Measurements from ENCODE around the gene DPH3. TPM values are rescaled to one million over a fixed set of nuclear protein-coding genes. Genes with fewer than 3 reads are reported as not detected.
"Not testable (repeated sequence)": the region's sequence is repeated elsewhere in the genome, so short reads cannot be mapped to it uniquely, and the experiment has no call there.

Gene DPH3
- 10 to 100 TPM; 10.8 to 28.3 (median 15.5) TPM for total RNA-seq
- 10 to 100 TPM in 1 of 2 donors, 1 to 10 TPM in 1; 7.4 to 12.4 TPM for polyA plus RNA-seq
- long read RNA-seq, donor 1, transcript DPH3-204 (3 exons, 3,131 nt) = minor isoform, 37 of 88 reads
- long read RNA-seq, donor 1, transcript DPH3-202 (2 exons, 3,052 nt) = major isoform, 44 of 88 reads
- long read RNA-seq, donor 1, partial matches to known transcripts = 7 of 88 reads
- long read RNA-seq, donor 1, other reads (novel, unspliced or antisense) = 0 of 88 reads
- long read RNA-seq, donor 2, transcript DPH3-204 (3 exons, 3,131 nt) = major isoform, 18 of 27 reads
- long read RNA-seq, donor 2, transcript DPH3-202 (2 exons, 3,052 nt) = minor isoform, 9 of 27 reads
- long read RNA-seq, donor 2, partial matches to known transcripts = 0 of 27 reads
- long read RNA-seq, donor 2, other reads (novel, unspliced or antisense) = 0 of 27 reads
- long read RNA-seq, donor 3, transcript DPH3-204 (3 exons, 3,131 nt) = minor isoform, 16 of 39 reads
- long read RNA-seq, donor 3, transcript DPH3-202 (2 exons, 3,052 nt) = major isoform, 18 of 39 reads
- long read RNA-seq, donor 3, partial matches to known transcripts = 4 of 39 reads
- long read RNA-seq, donor 3, other reads (novel, unspliced or antisense) = 1 of 39 reads

GRCh38 chr3:16264708-16265454 is at the start of gene DPH3, which contains the start of gene OXNAD1:
DPH3 (minus strand) TSS chr3:16264943; CDS start chr3:16264876, 67 bp downstream.
OXNAD1 (plus strand) TSS chr3:16265212; CDS start chr3:16270953, 5,741 bp downstream.
- WGBS, 3 donors = 0 to 1% (median 0%) methylated on average over 61 of the region's 61 CpGs
- H3K27ac ChIP-seq = peak within 1 kb of the TSS; percentile 59 to 78
- H3K36me3 ChIP-seq = no peaks in the 10 kb centered on the region
- intact Hi-C loops (cut with DNase I) = loop anchor here in 2 of 4 donors (5.0 kb wide), 2 partner anchors 252 to 1477 kb away; partner anchors contain the start of gene TBC1D5 (in 1 of the 2)
- H3K27me3 ChIP-seq = no peaks in the 10 kb centered on the region
- H3K4me3 ChIP-seq = peak within 1 kb of the TSS; percentile 73
- peak; percentile 100 for DNase-seq
- TF ChIP-seq EP300 (IDR thresholded peaks at IDR 0.05) (no peak), CTCF (IDR thresholded peaks at IDR 0.05) (peak in 2 of 3 donors; percentile 35 to 43), POLR2A (IDR thresholded peaks at IDR 0.05) (peak; percentile 68)
- H3K4me1 ChIP-seq (ENCODE audit: insufficient read depth) = peaks cover 3% of the 10 kb centered on the region
- H3K9me3 ChIP-seq = no peaks in the 10 kb centered on the region

GRCh38 chr3:16313886-16314645 is 49.3 kb upstream of the DPH3 start:
- no peaks in the 10 kb centered on the region for H3K36me3 ChIP-seq
- intact Hi-C loops (cut with DNase I) = no loop called here
- WGBS, 3 donors = 80 to 96% (median 89%) methylated on average over 5 of the region's 5 CpGs

GRCh38 chr3:16311960-16312451 is 47.3 kb upstream of the DPH3 start:
- Histone ChIP-seq H3K9me3 (no peaks in the 10 kb centered on the region), H3K36me3 (no peaks in the 10 kb centered on the region), H3K4me3 (no peak overlapping the region), H3K4me1 (ENCODE audit: insufficient read depth) (no peaks in the 10 kb centered on the region), H3K27ac (no peak overlapping the region), H3K27me3 (no peaks in the 10 kb centered on the region)
- 61 to 63% (median 63%) methylated on average over 6 of the region's 6 CpGs for WGBS, 3 donors
- intact Hi-C loops (cut with DNase I) = no loop called here
- no peak for TF ChIP-seq EP300 (IDR thresholded peaks at IDR 0.05)
- no peak for TF ChIP-seq CTCF (IDR thresholded peaks at IDR 0.05)
- no peak for TF ChIP-seq POLR2A (IDR thresholded peaks at IDR 0.05)
- DNase-seq = no peak

More at GRCh38 chr3:16313886-16314645, 49.3 kb upstream of the DPH3 start:
- DNase-seq = no peak
- H3K4me3 ChIP-seq = no peak overlapping the region
- H3K4me1 ChIP-seq (ENCODE audit: insufficient read depth) = no peaks in the 10 kb centered on the region
- H3K27ac ChIP-seq = no peak overlapping the region
- H3K9me3 ChIP-seq = no peaks in the 10 kb centered on the region
- TF ChIP-seq EP300 (IDR thresholded peaks at IDR 0.05) (no peak), POLR2A (IDR thresholded peaks at IDR 0.05) (no peak), CTCF (IDR thresholded peaks at IDR 0.05) (no peak)
- H3K27me3 ChIP-seq = no peaks in the 10 kb centered on the region

GRCh38 chr3:16310486-16310885 is 45.7 kb upstream of the DPH3 start:
- H3K27me3 ChIP-seq; H3K4me1 ChIP-seq (ENCODE audit: insufficient read depth); intact Hi-C loops (cut with DNase I); H3K4me3 ChIP-seq; H3K36me3 ChIP-seq; H3K27ac ChIP-seq; H3K9me3 ChIP-seq; DNase-seq: not testable (repeated sequence)
- 94 to 97% (median 95%) methylated on average over 7 of the region's 7 CpGs for WGBS, 3 donors

All from ovary (tissue), 10 donors.